Stimulated activated CD4-positive, alpha-beta T cell treated with anti-CD3 and anti-CD28 coated beads, Interleukin-12 subunit alpha, Interleukin-12 subunit beta, amount 100 ng/mL, for 24 hours (primary cell): ENCODE results near the gene MAPK1.
"Not testable (repeated sequence)": the region's sequence is repeated elsewhere in the genome, so short reads cannot be mapped to it uniquely, and the experiment has no call there.

Experiments
- DNase-seq, 2 experiments: peaks; one replicate each; pipeline ENCODE4 v3.0.0-alpha.2; 2020; ENCODE audit warnings: low read depth in 2 of 2

MAPK1 gene

GRCh38 chr22:21867528-21868266 lies at the start of gene MAPK1:
Gene MAPK1, minus strand, starts transcription at chr22:21867645. Its CDS starts 205 bp downstream, at chr22:21867440.
- DNase-seq: peak; percentile 87 to 92

GRCh38 chr22:21916309-21916918 lies 49.0 kb upstream of the MAPK1 start:
- DNase-seq: no peak

- no peak for DNase-seq
Observed at GRCh38 chr22:21915624-21916308, 48.3 kb upstream of the MAPK1 start.

GRCh38 chr22:21914033-21914642 lies 46.7 kb upstream of the MAPK1 start:
- not testable (repeated sequence) for DNase-seq

GRCh38 chr22:21910367-21910766 lies 42.9 kb upstream of the MAPK1 start:
- DNase-seq: not testable (repeated sequence)

- no peak for DNase-seq
Observed at GRCh38 chr22:21909871-21910270, 42.4 kb upstream of the MAPK1 start.

GRCh38 chr22:21907638-21908522 lies 40.4 kb upstream of the MAPK1 start:
- no peak for DNase-seq

GRCh38 chr22:21905234-21905633 lies 37.8 kb upstream of the MAPK1 start:
- not testable (repeated sequence) for DNase-seq

- no peak for DNase-seq
Observed at GRCh38 chr22:21904250-21904789, 36.9 kb upstream of the MAPK1 start.

GRCh38 chr22:21903283-21903682 lies 35.8 kb upstream of the MAPK1 start:
- DNase-seq: no peak

- no peak for DNase-seq
Observed at GRCh38 chr22:21902296-21903087, 35.0 kb upstream of the MAPK1 start.

GRCh38 chr22:21898354-21898896 lies 31.0 kb upstream of the MAPK1 start:
- no peak for DNase-seq

- DNase-seq: no peak
Observed at GRCh38 chr22:21896951-21897513, 29.6 kb upstream of the MAPK1 start.

- not testable (repeated sequence) for DNase-seq
Observed at GRCh38 chr22:21896275-21896674, 28.8 kb upstream of the MAPK1 start.

GRCh38 chr22:21894799-21895198 lies 27.4 kb upstream of the MAPK1 start:
- DNase-seq: no peak

GRCh38 chr22:21889251-21889990 lies 22.0 kb upstream of the MAPK1 start:
- DNase-seq: no peak

- no peak for DNase-seq
Observed at GRCh38 chr22:21887841-21888240, 20.4 kb upstream of the MAPK1 start.

GRCh38 chr22:21883930-21884329 lies 16.5 kb upstream of the MAPK1 start:
- not testable (repeated sequence) for DNase-seq
